Measurements from ENCODE around the gene ATP9A.
"Not testable (repeated sequence)": the region's sequence is repeated elsewhere in the genome, so short reads cannot be mapped to it uniquely, and the experiment has no call there.

Gene ATP9A

GRCh38 chr20:51687630-51688029, 80.6 kb downstream of the ATP9A start:
- no peak for TF ChIP-seq CTCF (conservative IDR thresholded peaks at IDR 0.05; ENCODE audit: low read depth, low read length)
- H3K4me3 ChIP-seq (ENCODE audit: low read depth, low read length): no peak overlapping the region
- DNase-seq (ENCODE audit: low read depth): no peak

- no peak for TF ChIP-seq CTCF (conservative IDR thresholded peaks at IDR 0.05; ENCODE audit: low read depth, low read length)
- H3K4me3 ChIP-seq (ENCODE audit: low read depth, low read length): no peak overlapping the region
- DNase-seq (ENCODE audit: low read depth): peak; percentile 45
Observed at GRCh38 chr20:51687108-51687507, 81.1 kb downstream of the ATP9A start.

GRCh38 chr20:51685494-51685893, 82.7 kb downstream of the ATP9A start:
- DNase-seq (ENCODE audit: low read depth); H3K4me3 ChIP-seq (ENCODE audit: low read depth, low read length): not testable (repeated sequence)

GRCh38 chr20:51680067-51680749, 88.0 kb downstream of the ATP9A start:
- no peak overlapping the region for H3K4me3 ChIP-seq (ENCODE audit: low read depth, low read length)
- DNase-seq (ENCODE audit: low read depth): no peak
- TF ChIP-seq CTCF (conservative IDR thresholded peaks at IDR 0.05; ENCODE audit: low read depth, low read length): no peak

- no peak for DNase-seq (ENCODE audit: low read depth)
- TF ChIP-seq CTCF (conservative IDR thresholded peaks at IDR 0.05; ENCODE audit: low read depth, low read length): no peak
- no peak overlapping the region for H3K4me3 ChIP-seq (ENCODE audit: low read depth, low read length)
Observed at GRCh38 chr20:51679254-51679921, 88.8 kb downstream of the ATP9A start.

GRCh38 chr20:51678026-51678697, 90.0 kb downstream of the ATP9A start:
- H3K4me3 ChIP-seq (ENCODE audit: low read depth, low read length): no peak overlapping the region
- peak; percentile 44 for TF ChIP-seq CTCF (conservative IDR thresholded peaks at IDR 0.05; ENCODE audit: low read depth, low read length)
- DNase-seq (ENCODE audit: low read depth): peak; percentile 24

GRCh38 chr20:51668947-51669346, 99.2 kb downstream of the ATP9A start:
- H3K4me3 ChIP-seq (ENCODE audit: low read depth, low read length): no peak overlapping the region
- TF ChIP-seq CTCF (conservative IDR thresholded peaks at IDR 0.05; ENCODE audit: low read depth, low read length): no peak
- no peak for DNase-seq (ENCODE audit: low read depth)

Data from choroid plexus epithelial cell (primary cell).